Left ventricle myocardium inferior (tissue), 1 donor: ENCODE data around the gene SBNO2. TPM values are rescaled to one million over a fixed set of nuclear protein-coding genes. Genes with fewer than 3 reads are reported as not detected.

Experiments used
- DNase-seq: peaks from one replicate; pipeline ENCODE4 v3.0.0-alpha.2; 2020
- H3K27ac ChIP-seq: fragments of 200-600 bp; replicated peaks from 2 replicates; pipeline ENCODE4 v1.8.0; 2021
- H3K27me3 ChIP-seq: fragments of 200-600 bp; 2 replicates; pipeline ENCODE4 v1.8.0; 2021; ENCODE audit warnings: low read depth
- H3K36me3 ChIP-seq: fragments of 200-600 bp; 2 replicates; pipeline ENCODE4 v1.8.0; 2021
- H3K4me1 ChIP-seq: fragments of 200-600 bp; 2 replicates; pipeline ENCODE4 v1.8.0; 2021
- H3K4me3 ChIP-seq: fragments of 200-600 bp; 2 replicates; pipeline ENCODE4 v1.8.0; 2021; ENCODE audit warnings: mild to moderate bottlenecking, moderate library complexity
- H3K9me3 ChIP-seq: fragments of 200-600 bp; replicated peaks from 2 replicates; pipeline ENCODE4 v1.8.0; 2021
- intact Hi-C: fragments of 100-400 bp; cut with micrococcal nuclease; formaldehyde crosslinking; loops from one replicate; pipeline ENCODE4 v1.11.0; 2022
- total RNA-seq: library from RNA; stranded (reverse); fragmentation: NEBNext Ultra II Directional; extraction: Animal tissue kit (Norgen Biotek cat#: 25700); gene quantifications from one replicate; pipeline ENCODE4 v1.2.1, GENCODE V29; 2021
- TF ChIP-seq, protein P1 (sequence below): fragments of 200-600 bp; IDR thresholded peaks from 2 replicates; pipeline ENCODE4 v1.8.0; 2021; ENCODE audit warnings: antibody characterized with exemption, mild to moderate bottlenecking, borderline replicate concordance
- donor health status: DM: no; HTN: yes; CAD: no; lungs with severe emphysema.

SBNO2 gene
- total RNA-seq, 1 donor from 2014 or later: 16.9 TPM

DNA sequence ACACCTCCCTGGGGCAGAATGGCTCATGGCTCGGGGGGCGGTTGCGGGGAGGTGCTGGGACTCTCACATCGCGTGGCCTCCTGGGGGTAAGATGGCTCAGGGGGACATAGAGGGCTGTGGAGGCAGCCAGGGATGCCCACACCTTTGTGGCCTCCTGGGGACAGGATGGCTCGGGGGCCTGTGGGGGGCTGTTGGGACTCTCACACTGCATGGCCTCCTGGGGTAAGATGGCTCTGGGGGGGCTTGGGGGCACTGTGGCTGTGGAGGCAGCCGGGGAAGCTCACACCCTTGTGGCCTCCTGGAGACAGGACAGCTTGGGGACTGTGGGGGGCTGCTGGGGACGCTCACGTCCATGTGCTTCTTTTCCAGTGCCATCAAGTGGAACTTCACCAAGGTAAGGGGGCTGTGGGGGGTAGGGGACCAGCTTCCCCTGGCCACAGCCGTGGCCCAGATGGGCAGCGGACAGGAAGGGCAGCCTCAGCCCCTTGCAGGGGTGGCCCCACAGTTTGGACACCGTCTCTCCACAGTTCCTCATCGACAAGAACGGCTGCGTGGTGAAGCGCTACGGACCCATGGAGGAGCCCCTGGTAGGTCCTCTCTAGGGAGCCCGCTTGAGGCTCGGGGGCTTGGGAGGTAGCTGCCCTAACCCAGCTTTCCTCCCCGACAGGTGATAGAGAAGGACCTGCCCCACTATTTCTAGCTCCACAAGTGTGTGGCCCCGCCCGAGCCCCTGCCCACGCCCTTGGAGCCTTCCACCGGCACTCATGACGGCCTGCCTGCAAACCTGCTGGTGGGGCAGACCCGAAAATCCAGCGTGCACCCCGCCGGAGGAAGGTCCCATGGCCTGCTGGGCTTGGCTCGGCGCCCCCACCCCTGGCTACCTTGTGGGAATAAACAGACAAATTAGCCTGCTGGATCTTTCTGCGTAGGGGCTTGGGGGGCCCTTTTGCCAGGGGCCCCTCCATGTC lies 67.9 kb downstream of the SBNO2 start:
- no peak for DNase-seq
- H3K27ac ChIP-seq: peak overlapping the region; percentile 16
- TF ChIP-seq, protein P1, sequence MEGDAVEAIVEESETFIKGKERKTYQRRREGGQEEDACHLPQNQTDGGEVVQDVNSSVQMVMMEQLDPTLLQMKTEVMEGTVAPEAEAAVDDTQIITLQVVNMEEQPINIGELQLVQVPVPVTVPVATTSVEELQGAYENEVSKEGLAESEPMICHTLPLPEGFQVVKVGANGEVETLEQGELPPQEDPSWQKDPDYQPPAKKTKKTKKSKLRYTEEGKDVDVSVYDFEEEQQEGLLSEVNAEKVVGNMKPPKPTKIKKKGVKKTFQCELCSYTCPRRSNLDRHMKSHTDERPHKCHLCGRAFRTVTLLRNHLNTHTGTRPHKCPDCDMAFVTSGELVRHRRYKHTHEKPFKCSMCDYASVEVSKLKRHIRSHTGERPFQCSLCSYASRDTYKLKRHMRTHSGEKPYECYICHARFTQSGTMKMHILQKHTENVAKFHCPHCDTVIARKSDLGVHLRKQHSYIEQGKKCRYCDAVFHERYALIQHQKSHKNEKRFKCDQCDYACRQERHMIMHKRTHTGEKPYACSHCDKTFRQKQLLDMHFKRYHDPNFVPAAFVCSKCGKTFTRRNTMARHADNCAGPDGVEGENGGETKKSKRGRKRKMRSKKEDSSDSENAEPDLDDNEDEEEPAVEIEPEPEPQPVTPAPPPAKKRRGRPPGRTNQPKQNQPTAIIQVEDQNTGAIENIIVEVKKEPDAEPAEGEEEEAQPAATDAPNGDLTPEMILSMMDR: no peak
- H3K4me1 ChIP-seq: peaks cover 61% of the 10 kb centered on the region
- no peaks in the 10 kb centered on the region for H3K9me3 ChIP-seq
- H3K27me3 ChIP-seq: no peaks in the 10 kb centered on the region
- H3K4me3 ChIP-seq: peak overlapping the region; percentile 95
- intact Hi-C loops: no loop called here
- H3K36me3 ChIP-seq: peaks cover 51% of the 10 kb centered on the region

DNA sequence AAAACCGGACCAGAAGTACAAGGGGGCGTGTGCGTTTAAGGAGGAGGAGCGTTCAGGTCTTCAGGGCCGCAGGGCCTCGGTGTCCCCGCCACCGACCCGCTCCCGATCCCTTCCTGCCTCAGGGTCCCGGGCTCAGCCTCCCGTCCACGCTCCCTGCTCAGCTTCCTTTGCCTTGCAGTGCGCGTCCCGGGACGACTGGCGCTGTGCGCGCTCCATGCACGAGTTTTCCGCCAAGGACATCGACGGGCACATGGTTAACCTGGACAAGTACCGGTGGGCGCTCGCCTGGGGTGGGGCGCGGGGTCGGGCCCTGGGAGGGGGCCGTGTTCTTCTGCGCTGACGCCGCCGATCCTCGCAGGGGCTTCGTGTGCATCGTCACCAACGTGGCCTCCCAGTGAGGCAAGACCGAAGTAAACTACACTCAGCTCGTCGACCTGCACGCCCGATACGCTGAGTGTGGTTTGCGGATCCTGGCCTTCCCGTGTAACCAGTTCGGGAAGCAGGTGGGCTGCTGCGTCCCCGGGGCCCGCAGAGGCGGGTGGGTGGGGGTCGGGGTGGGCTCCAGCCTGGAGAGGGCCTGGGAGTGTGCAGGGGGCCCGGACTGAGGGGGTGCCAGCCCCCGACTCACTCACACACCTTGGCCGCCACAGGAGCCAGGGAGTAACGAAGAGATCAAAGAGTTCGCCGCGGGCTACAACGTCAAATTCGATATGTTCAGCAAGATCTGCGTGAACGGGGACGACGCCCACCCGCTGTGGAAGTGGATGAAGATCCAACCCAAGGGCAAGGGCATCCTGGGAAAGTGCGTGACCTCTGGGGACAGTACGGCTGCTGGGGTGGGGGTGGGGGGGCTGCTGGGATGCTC lies 68.8 kb downstream of the SBNO2 start:
- H3K27ac ChIP-seq: peak overlapping the region; percentile 99

DNA sequence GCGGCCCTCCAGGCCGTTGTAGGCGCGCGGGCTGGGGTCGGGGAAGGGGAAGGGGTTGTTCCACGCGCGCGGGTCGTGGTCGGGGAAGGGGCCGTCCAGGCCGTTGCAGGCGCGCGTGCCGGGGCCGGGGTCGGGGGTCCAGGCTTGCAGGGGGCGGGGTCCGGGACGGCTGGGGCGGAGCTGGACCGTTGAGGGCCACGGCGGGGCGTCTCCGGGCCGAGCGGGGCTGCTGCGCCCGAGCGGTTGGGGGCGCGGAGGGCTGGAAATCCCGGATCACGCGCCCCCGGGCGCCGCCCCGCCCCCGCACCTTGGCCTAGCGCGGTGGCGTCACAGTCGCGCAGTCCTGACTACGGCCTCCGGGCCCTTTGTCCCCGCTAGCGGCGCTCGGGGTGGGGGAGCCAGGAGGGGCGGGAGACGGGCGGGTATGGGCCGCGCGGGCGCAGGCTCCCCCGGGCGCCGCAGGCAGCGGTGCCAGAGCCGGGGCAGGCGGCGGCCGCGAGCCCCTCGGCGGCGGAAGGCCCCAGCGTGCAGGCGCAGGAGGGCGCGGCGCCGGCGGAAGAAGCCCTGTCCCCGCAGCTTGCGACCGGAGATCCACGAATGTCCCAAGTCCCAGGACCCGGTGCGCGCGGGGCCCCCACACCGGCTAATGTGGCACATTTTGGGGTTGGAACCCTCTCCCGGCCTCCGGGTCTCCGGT lies 69.6 kb downstream of the SBNO2 start:
- peaks cover 77% of the 10 kb centered on the region for H3K4me1 ChIP-seq
- H3K36me3 ChIP-seq: peaks cover 36% of the 10 kb centered on the region
- H3K27ac ChIP-seq: peak overlapping the region; percentile 99
- no peaks in the 10 kb centered on the region for H3K27me3 ChIP-seq
- peak; percentile 80 for DNase-seq
- peaks cover 7% of the 10 kb centered on the region for H3K9me3 ChIP-seq
- intact Hi-C loops: loop anchor here (5.0 kb wide), 1 partner anchor 77 kb away; the partner anchor contains the start of gene CNN2
- TF ChIP-seq, protein P1: no peak
- peak overlapping the region; percentile 95 for H3K4me3 ChIP-seq

More for the DNA sequence above, 68.8 kb downstream of the SBNO2 start:
- peak overlapping the region; percentile 95 for H3K4me3 ChIP-seq
- peaks cover 44% of the 10 kb centered on the region for H3K36me3 ChIP-seq
- H3K27me3 ChIP-seq: no peaks in the 10 kb centered on the region
- no peak for DNase-seq
- H3K9me3 ChIP-seq: no peaks in the 10 kb centered on the region
- intact Hi-C loops: no loop called here
- TF ChIP-seq, protein P1: no peak
- peaks cover 69% of the 10 kb centered on the region for H3K4me1 ChIP-seq

DNA sequence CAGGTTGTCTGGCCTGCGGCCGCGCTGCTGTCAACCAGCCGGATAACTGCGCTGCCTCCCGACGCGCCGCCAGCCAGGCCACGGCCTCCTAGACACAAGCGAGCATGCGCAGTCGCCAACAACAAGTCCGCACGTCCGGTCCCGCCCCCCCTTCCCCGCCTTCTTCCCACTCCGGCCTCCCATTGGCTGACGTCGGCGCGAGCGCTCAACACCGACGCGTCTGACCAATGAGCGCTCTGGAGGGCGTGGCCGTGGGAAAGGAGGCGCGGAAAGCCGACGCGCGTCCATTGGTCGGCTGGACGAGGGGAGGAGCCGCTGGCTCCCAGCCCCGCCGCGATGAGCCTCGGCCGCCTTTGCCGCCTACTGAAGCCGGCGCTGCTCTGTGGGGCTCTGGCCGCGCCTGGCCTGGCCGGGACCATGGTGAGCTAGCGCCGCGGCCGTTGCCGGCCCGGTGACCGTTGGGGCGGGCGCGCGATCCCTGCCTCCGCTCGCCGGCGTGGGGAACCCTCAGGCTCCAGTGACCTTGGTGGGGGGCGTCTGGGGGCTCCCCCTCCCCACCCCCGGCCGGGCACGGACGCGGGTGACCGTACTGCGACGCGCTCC lies 70.3 kb downstream of the SBNO2 start, which contains the start of gene GPX4:
TSS of gene GPX4 (plus strand) at position 287 of the 603 bp plus-strand sequence. CDS start at position 337, 50 bp downstream.
- Histone ChIP-seq H3K4me3 (peak within 1 kb of the TSS; percentile 95), H3K9me3 (peaks cover 8% of the 10 kb centered on the region), H3K27ac (peak within 1 kb of the TSS; percentile 99), H3K27me3 (no peaks in the 10 kb centered on the region), H3K36me3 (peaks cover 29% of the 10 kb centered on the region), H3K4me1 (peaks cover 83% of the 10 kb centered on the region)
- intact Hi-C loops: loop anchor here (5.0 kb wide), 1 partner anchor 77 kb away; the partner anchor contains the start of gene CNN2
- peak; percentile 99 for DNase-seq
- TF ChIP-seq, protein P1: no peak
